Astrocyte (in vitro differentiated cells and primary cell): ENCODE data around the gene CDH23. TPM values are rescaled to one million over a fixed set of nuclear protein-coding genes. Genes with fewer than 3 reads are reported as not detected.

Source experiments
- DNase-seq: peaks from one replicate; pipeline ENCODE4 v3.0.0-alpha.2; 2010; ENCODE audit warnings: low read depth
- FAIRE-seq: peaks from 2 replicates; lab custom pipeline; 2011; peaks lifted over from hg19 to GRCh38; lab: Jason Lieb, UNC
- H2AFZ ChIP-seq: 2 replicates; pipeline ENCODE4 v1.6.0; 2012; ENCODE audit warnings: low read depth, low read length, inconsistent platforms
- H3K27ac ChIP-seq: 2 replicates; pipeline ENCODE4 v1.5.1; 2011; ENCODE audit warnings: low read depth, low read length, inconsistent platforms
- H3K27me3 ChIP-seq: 2 replicates; pipeline ENCODE4 v1.6.0; 2011; ENCODE audit warnings: low read length, inconsistent platforms; ENCODE audit not compliant: insufficient read depth
- H3K36me3 ChIP-seq: 2 replicates; pipeline ENCODE4 v1.5.1; 2011; ENCODE audit warnings: low read length, inconsistent platforms; ENCODE audit not compliant: insufficient read depth
- H3K4me1 ChIP-seq: 2 replicates; pipeline ENCODE4 v1.5.1; 2011; ENCODE audit warnings: low read length, inconsistent platforms; ENCODE audit not compliant: insufficient read depth
- H3K4me2 ChIP-seq: 2 replicates; pipeline ENCODE4 v1.6.0; 2012; ENCODE audit warnings: low read length, inconsistent platforms
- H3K4me3 ChIP-seq: 2 replicates; pipeline ENCODE4 v1.5.1; 2011; ENCODE audit warnings: low read depth, mild to moderate bottlenecking, low read length, inconsistent platforms; ENCODE audit not compliant: insufficient read depth
- H3K79me2 ChIP-seq: 2 replicates; pipeline ENCODE4 v1.6.0; 2012; ENCODE audit warnings: mild to moderate bottlenecking, low read length, inconsistent platforms; ENCODE audit not compliant: insufficient read depth
- H3K9ac ChIP-seq: 2 replicates; pipeline ENCODE4 v1.6.0; 2012; ENCODE audit warnings: mild to moderate bottlenecking, low read length, inconsistent platforms
- H3K9me3 ChIP-seq: 2 replicates; pipeline ENCODE4 v1.5.1; 2012; ENCODE audit warnings: low read depth, mild to moderate bottlenecking, low read length, inconsistent platforms; ENCODE audit not compliant: insufficient read depth
- H4K20me1 ChIP-seq: 2 replicates; pipeline ENCODE4 v1.6.0; 2012; ENCODE audit warnings: low read length, inconsistent platforms; ENCODE audit not compliant: insufficient read depth
- H3K27ac Mint-ChIP-seq: one replicate; pipeline ENCODE4 v1.8.0; 2021; ENCODE audit warnings: mild to moderate bottlenecking, mixed read lengths; ENCODE audit not compliant: unreplicated experiment
- H3K27me3 Mint-ChIP-seq: one replicate; pipeline ENCODE4 v1.8.0; 2021; ENCODE audit warnings: low read depth, mixed read lengths; ENCODE audit not compliant: unreplicated experiment
- H3K36me3 Mint-ChIP-seq: one replicate; pipeline ENCODE4 v1.8.0; 2021; ENCODE audit warnings: low read depth, mixed read lengths; ENCODE audit not compliant: unreplicated experiment
- H3K4me1 Mint-ChIP-seq: one replicate; pipeline ENCODE4 v1.8.0; 2021; ENCODE audit warnings: low read depth, mixed read lengths; ENCODE audit not compliant: unreplicated experiment
- H3K4me3 Mint-ChIP-seq: one replicate; pipeline ENCODE4 v1.8.0; 2021; ENCODE audit warnings: mild to moderate bottlenecking, moderate library complexity, mixed read lengths; ENCODE audit not compliant: unreplicated experiment
- H3K9me3 Mint-ChIP-seq: one replicate; pipeline ENCODE4 v1.8.0; 2021; ENCODE audit warnings: mild to moderate bottlenecking, mixed read lengths; ENCODE audit not compliant: unreplicated experiment
- EZH2 ChIP-seq: IDR thresholded peaks from 2 replicates; pipeline ENCODE4 v1.6.1; 2012; ENCODE audit warnings: mild to moderate bottlenecking, low read length, inconsistent platforms; ENCODE audit not compliant: insufficient read depth
- total RNA-seq: library from RNA; stranded (reverse); gene quantifications from 2 replicates; pipeline ENCODE4 v1.2.1, GENCODE V29; 2021
- TF ChIP-seq, protein P1 (sequence below): IDR thresholded peaks from 2 replicates; pipeline ENCODE4 v1.5.1; 2011; ENCODE audit warnings: low read depth, mild to moderate bottlenecking, inconsistent platforms, low read length, moderate library complexity; ENCODE audit not compliant: insufficient read depth

The CDH23 gene
- total RNA-seq, 1 donor from 2014 or later, result not detected

DNA sequence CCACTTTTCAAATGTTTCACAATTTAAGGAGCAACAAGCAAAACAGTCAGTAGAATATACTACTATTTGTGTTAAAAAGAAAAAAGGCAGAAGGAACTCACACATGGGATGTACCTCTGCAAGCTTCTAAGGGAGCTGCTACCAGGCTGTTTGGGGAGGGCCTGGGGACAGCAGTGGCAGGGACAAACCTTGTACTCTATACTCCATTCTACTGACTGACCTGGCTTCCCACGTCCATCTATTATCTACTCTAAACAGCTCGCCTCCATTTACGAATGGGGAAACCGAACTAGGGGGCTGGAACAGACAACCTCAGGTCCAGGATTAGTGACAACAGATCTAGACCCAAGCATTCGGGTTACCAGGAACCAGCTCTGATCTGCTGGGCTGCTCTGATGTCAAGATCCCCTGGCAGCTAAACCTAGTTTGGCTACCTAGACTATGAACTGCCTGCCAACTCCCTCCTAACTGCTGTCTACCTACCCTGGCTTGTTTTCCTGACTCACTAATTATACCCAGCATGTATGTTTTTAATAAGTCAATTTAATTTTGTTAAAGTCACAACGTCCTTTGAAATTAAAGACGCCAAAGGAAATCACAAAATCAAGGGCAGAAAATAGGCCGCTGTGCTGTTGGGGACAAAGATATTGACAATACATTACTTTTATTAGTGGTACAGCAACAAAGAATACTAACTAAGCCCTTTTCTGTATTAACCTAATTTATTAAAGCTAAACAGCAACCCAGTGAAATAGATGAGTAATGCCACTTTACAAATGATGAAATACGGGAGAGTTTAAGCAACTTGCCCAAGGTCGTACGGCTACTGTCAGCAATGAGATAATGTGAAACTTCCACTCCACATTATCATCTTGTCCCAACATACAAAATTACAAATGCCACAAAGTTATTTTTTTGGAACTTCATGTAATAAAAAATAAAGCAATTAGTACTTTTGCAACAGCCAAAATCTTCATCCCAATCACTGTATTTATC, 449.0 kb downstream of the CDH23 start:
- Histone ChIP-seq H3K27me3 (no peaks in the 10 kb centered on the region), H3K27ac (no peak overlapping the region), H3K36me3 (no peaks in the 10 kb centered on the region), H3K4me1 (peaks cover 27% of the 10 kb centered on the region), H3K9ac (no peak overlapping the region), H3K79me2 (peaks cover 99% of the 10 kb centered on the region), H3K4me2 (no peak overlapping the region), H3K9me3 (no peaks in the 10 kb centered on the region), H2AFZ (no peak overlapping the region), H4K20me1 (peaks cover 98% of the 10 kb centered on the region), H3K4me3 (no peak overlapping the region)
- Mint-ChIP-seq H3K27me3 (no peaks in the 10 kb centered on the region), H3K4me1 (peaks cover 27% of the 10 kb centered on the region), H3K36me3 (peaks cover 4% of the 10 kb centered on the region), H3K9me3 (no peaks in the 10 kb centered on the region), H3K27ac (no peak overlapping the region), H3K4me3 (no peak overlapping the region)
- DNase-seq, result no peak
- FAIRE-seq, result no peak
- TF ChIP-seq, protein P1, sequence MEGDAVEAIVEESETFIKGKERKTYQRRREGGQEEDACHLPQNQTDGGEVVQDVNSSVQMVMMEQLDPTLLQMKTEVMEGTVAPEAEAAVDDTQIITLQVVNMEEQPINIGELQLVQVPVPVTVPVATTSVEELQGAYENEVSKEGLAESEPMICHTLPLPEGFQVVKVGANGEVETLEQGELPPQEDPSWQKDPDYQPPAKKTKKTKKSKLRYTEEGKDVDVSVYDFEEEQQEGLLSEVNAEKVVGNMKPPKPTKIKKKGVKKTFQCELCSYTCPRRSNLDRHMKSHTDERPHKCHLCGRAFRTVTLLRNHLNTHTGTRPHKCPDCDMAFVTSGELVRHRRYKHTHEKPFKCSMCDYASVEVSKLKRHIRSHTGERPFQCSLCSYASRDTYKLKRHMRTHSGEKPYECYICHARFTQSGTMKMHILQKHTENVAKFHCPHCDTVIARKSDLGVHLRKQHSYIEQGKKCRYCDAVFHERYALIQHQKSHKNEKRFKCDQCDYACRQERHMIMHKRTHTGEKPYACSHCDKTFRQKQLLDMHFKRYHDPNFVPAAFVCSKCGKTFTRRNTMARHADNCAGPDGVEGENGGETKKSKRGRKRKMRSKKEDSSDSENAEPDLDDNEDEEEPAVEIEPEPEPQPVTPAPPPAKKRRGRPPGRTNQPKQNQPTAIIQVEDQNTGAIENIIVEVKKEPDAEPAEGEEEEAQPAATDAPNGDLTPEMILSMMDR, result no peak
- TF ChIP-seq EZH2, result no peak

DNA sequence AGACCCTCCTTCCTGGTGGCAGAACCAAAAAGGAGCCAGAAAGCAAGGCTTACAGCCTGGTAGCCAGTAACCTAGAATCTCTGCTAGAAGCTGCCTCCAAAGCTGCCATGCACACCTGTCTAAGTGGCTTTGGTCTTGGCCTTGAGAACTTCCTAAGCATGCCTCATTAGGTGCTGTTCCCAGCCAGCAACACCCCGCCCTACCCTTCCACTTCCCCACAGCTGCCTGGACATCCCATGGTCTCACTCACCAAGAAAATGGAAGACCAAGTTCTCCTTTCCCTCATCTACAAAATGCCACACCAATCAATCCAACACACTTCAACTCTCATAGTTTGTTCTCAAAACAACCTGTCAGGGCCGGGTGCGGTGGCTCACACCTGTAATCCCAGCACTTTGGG, 450.1 kb downstream of the CDH23 start:
- H2AFZ ChIP-seq, result no peak overlapping the region
- TF ChIP-seq, protein P1, result no peak
- no peak for TF ChIP-seq EZH2
- FAIRE-seq (no peak), DNase-seq (no peak)
- H3K4me1 Mint-ChIP-seq, result peaks cover 26% of the 10 kb centered on the region
- H3K27me3 ChIP-seq, result no peaks in the 10 kb centered on the region
- H3K27ac ChIP-seq, result no peak overlapping the region
- H4K20me1 ChIP-seq, result peaks cover 87% of the 10 kb centered on the region
- H3K27ac Mint-ChIP-seq, result peak overlapping the region; percentile 28
- peak overlapping the region; percentile 35 for H3K4me3 Mint-ChIP-seq
- peaks cover 22% of the 10 kb centered on the region for H3K4me1 ChIP-seq
- H3K4me2 ChIP-seq, result no peak overlapping the region
- no peaks in the 10 kb centered on the region for H3K9me3 Mint-ChIP-seq
- no peaks in the 10 kb centered on the region for H3K27me3 Mint-ChIP-seq
- no peaks in the 10 kb centered on the region for H3K36me3 ChIP-seq
- H3K9ac ChIP-seq, result no peak overlapping the region
- H3K79me2 ChIP-seq, result peaks cover 92% of the 10 kb centered on the region
- H3K4me3 ChIP-seq, result no peak overlapping the region
- H3K9me3 ChIP-seq, result no peaks in the 10 kb centered on the region
- peaks cover 4% of the 10 kb centered on the region for H3K36me3 Mint-ChIP-seq

DNA sequence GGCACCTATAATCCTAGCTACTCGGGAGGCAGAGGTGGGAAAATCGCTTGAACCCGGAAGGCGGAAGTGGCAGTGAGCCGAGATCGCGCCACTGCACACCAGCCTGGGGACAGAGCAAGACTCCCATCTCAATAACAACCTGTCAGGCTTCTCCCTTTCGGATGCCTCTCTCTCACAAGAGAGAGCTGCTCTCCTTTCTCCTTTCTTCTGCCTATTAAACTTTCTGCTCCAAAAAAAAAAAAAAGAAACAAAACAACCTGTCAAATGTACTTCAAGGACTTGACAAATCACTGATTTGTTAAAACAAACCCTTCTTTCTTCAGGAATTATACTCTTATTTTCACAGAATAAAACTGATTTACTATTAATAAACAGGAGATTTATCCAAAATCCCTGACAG, 450.7 kb downstream of the CDH23 start:
- Histone ChIP-seq H3K4me2 (no peak overlapping the region), H4K20me1 (peaks cover 82% of the 10 kb centered on the region), H3K27ac (no peak overlapping the region), H3K36me3 (no peaks in the 10 kb centered on the region), H3K79me2 (peaks cover 86% of the 10 kb centered on the region), H3K9me3 (no peaks in the 10 kb centered on the region), H3K27me3 (no peaks in the 10 kb centered on the region), H3K9ac (no peak overlapping the region), H2AFZ (no peak overlapping the region), H3K4me3 (no peak overlapping the region), H3K4me1 (peaks cover 22% of the 10 kb centered on the region)
- H3K27ac Mint-ChIP-seq, result peak overlapping the region; percentile 4
- no peak for TF ChIP-seq EZH2
- TF ChIP-seq, protein P1, result no peak
- peak overlapping the region; percentile 45 for H3K4me3 Mint-ChIP-seq
- no peaks in the 10 kb centered on the region for H3K9me3 Mint-ChIP-seq
- FAIRE-seq (no peak), DNase-seq (no peak)
- H3K27me3 Mint-ChIP-seq, result no peaks in the 10 kb centered on the region
- H3K36me3 Mint-ChIP-seq, result peaks cover 4% of the 10 kb centered on the region
- H3K4me1 Mint-ChIP-seq, result peaks cover 23% of the 10 kb centered on the region
